ENCODE data around the gene ESRRG.

The ESRRG gene

GRCh38 chr1:216651826-216652418, 71.3 kb downstream of the ESRRG start:
- Mint-ChIP-seq H3K36me3 (ENCODE audit: insufficient read depth) (no peaks in the 10 kb centered on the region), H3K4me1 (no peaks in the 10 kb centered on the region), H3K27me3 (no peaks in the 10 kb centered on the region), H3K4me3 (no peak overlapping the region), H3K9me3 (peaks cover 14% of the 10 kb centered on the region), H3K27ac (ENCODE audit: low read depth) (no peak overlapping the region)
- no peak for ATAC-seq (replicated peaks; ENCODE audit: extremely low read depth, poor library complexity, severe bottlenecking)
- DNase-seq (ENCODE audit: low spot score in 2 of 2): no peak

DNA sequence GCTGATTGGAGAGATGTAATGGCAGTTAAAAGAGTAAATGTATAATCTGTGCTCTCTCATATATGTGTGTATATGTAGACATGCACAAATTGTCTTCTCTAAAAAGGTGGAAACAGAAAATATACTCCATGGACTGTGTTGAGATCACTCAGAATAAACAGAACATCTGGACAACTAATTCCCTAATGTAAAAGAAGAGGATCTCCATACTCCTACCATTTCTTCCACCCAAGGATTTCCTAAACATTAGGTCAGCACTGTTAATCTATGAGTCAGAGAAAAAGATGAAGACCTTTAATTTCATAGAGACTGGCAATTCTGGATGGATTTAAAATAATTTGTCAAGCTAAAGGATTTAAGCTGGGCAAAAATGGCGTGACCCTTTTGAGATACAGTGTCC, 80.1 kb downstream of the ESRRG start:
- no peaks in the 10 kb centered on the region for H3K4me1 Mint-ChIP-seq
- no peaks in the 10 kb centered on the region for H3K36me3 Mint-ChIP-seq (ENCODE audit: insufficient read depth)
- DNase-seq (ENCODE audit: low spot score in 2 of 2) (no peak), ATAC-seq (replicated peaks; ENCODE audit: extremely low read depth, poor library complexity, severe bottlenecking) (no peak)
- H3K27me3 Mint-ChIP-seq: no peaks in the 10 kb centered on the region
- no peak overlapping the region for H3K27ac Mint-ChIP-seq (ENCODE audit: low read depth)
- H3K4me3 Mint-ChIP-seq: no peak overlapping the region
- H3K9me3 Mint-ChIP-seq: peaks cover 16% of the 10 kb centered on the region

GRCh38 chr1:216641669-216642460, 81.4 kb downstream of the ESRRG start:
- no peak for ATAC-seq (replicated peaks; ENCODE audit: extremely low read depth, poor library complexity, severe bottlenecking)
- no peaks in the 10 kb centered on the region for H3K4me1 Mint-ChIP-seq

DNA sequence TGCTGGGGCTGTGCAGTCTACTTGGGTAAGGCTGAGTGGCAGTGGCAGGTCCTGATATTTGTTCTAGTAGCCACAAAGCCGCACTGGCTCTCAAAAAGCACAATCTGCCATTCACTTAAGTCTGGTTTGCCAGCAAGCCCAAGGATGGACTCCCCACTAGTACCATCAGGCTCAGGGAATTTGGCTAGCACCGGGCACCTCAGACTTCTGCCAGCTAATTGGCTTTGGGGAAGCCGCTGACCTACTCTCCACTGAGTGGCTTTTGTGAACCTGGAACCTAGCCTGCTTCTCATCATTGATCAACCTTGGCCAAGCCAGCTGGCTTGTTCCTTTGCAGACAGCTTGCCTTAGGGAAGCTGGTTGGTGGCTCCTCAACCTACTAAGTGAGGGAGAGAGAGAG, 83.1 kb downstream of the ESRRG start:
- peaks cover 3% of the 10 kb centered on the region for H3K9me3 Mint-ChIP-seq
- H3K4me3 Mint-ChIP-seq: no peak overlapping the region
- H3K4me1 Mint-ChIP-seq: no peaks in the 10 kb centered on the region
- DNase-seq (ENCODE audit: low spot score in 2 of 2) (no peak), ATAC-seq (replicated peaks; ENCODE audit: extremely low read depth, poor library complexity, severe bottlenecking) (no peak)
- H3K27me3 Mint-ChIP-seq: no peaks in the 10 kb centered on the region
- no peak overlapping the region for H3K27ac Mint-ChIP-seq (ENCODE audit: low read depth)
- H3K36me3 Mint-ChIP-seq (ENCODE audit: insufficient read depth): no peaks in the 10 kb centered on the region

More at GRCh38 chr1:216641669-216642460, 81.4 kb downstream of the ESRRG start:
- H3K27ac Mint-ChIP-seq (ENCODE audit: low read depth): no peak overlapping the region
- no peak overlapping the region for H3K4me3 Mint-ChIP-seq
- H3K27me3 Mint-ChIP-seq: no peaks in the 10 kb centered on the region
- H3K9me3 Mint-ChIP-seq: peaks cover 15% of the 10 kb centered on the region
- no peaks in the 10 kb centered on the region for H3K36me3 Mint-ChIP-seq (ENCODE audit: insufficient read depth)
- no peak for DNase-seq (ENCODE audit: low spot score in 2 of 2)

DNA sequence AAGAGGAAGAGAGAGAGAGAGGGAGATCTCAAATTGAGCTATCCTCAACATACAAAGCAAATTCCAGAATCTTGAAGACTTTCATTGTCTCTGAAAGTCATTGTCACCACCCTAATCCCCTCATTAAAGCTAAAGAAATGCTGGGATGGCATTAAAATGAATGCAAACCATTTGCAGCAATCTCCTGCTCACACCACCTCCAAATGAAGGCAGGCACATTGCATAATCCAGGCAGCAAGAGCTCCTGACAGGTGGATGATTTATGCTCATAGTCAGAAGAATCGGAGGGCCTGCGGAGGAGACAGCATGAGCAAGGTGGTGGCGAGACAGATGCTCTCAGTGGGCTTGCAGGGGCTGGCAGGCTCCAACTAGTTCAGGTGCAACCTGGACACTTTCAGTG, 90.2 kb downstream of the ESRRG start:
- no peak for DNase-seq (ENCODE audit: low spot score in 2 of 2)
- no peaks in the 10 kb centered on the region for H3K27me3 Mint-ChIP-seq
- ATAC-seq (replicated peaks; ENCODE audit: extremely low read depth, poor library complexity, severe bottlenecking): no peak
- H3K4me1 Mint-ChIP-seq: no peaks in the 10 kb centered on the region
- H3K9me3 Mint-ChIP-seq: peaks cover 11% of the 10 kb centered on the region
- no peak overlapping the region for H3K27ac Mint-ChIP-seq (ENCODE audit: low read depth)
- no peak overlapping the region for H3K4me3 Mint-ChIP-seq
- no peaks in the 10 kb centered on the region for H3K36me3 Mint-ChIP-seq (ENCODE audit: insufficient read depth)

DNA sequence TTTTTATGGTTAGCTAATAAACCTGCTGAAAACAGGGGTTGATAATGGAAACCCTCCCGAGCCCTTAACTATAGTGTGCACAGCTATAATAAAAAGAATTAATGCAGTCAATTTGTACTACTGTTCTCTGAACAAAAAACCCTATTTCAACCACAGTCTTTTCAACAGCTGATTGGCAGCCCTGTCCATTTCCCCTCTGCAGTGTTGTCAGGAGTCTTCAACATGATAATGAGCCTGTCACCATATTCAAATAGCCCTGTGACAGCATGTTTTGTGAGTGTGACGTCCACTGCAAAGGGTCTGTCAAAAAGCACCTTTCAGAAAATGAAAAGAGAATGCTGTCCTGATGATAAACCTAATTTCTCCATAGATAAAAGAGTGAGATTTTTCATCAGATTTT, 92.7 kb downstream of the ESRRG start:
- H3K4me1 Mint-ChIP-seq: no peaks in the 10 kb centered on the region
- H3K9me3 Mint-ChIP-seq: peaks cover 11% of the 10 kb centered on the region
- H3K4me3 Mint-ChIP-seq: no peak overlapping the region
- H3K27me3 Mint-ChIP-seq: no peaks in the 10 kb centered on the region
- ATAC-seq (replicated peaks; ENCODE audit: extremely low read depth, poor library complexity, severe bottlenecking) (no peak), DNase-seq (ENCODE audit: low spot score in 2 of 2) (no peak)
- H3K27ac Mint-ChIP-seq (ENCODE audit: low read depth): no peak overlapping the region
- no peaks in the 10 kb centered on the region for H3K36me3 Mint-ChIP-seq (ENCODE audit: insufficient read depth)

DNA sequence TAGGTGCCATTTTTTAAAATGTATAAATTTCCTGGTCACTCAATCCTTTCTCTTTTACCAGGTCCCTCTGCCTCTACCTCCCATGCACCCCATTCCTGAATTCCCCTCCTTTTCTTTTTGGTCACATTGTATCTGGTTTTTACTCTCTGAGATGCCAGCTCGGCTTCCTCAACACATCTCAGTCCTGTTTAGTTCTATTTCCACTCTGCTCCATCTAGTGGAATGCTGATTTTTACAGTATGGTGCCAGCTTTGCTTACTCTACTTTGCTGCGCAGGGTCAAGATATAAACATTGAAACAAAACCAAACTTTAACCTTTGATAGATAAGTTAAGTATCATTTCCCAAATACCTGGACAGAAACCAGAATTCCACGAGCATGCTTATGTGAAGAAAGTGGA, 96.0 kb downstream of the ESRRG start:
- no peaks in the 10 kb centered on the region for H3K36me3 Mint-ChIP-seq (ENCODE audit: insufficient read depth)
- ATAC-seq (replicated peaks; ENCODE audit: extremely low read depth, poor library complexity, severe bottlenecking): no peak
- peaks cover 6% of the 10 kb centered on the region for H3K9me3 Mint-ChIP-seq
- H3K27me3 Mint-ChIP-seq: no peaks in the 10 kb centered on the region
- no peak overlapping the region for H3K27ac Mint-ChIP-seq (ENCODE audit: low read depth)
- no peak overlapping the region for H3K4me3 Mint-ChIP-seq
- no peaks in the 10 kb centered on the region for H3K4me1 Mint-ChIP-seq
- DNase-seq (ENCODE audit: low spot score in 2 of 2): no peak

GRCh38 chr1:216626394-216627067, 96.7 kb downstream of the ESRRG start:
- no peak overlapping the region for H3K27ac Mint-ChIP-seq (ENCODE audit: low read depth)
- H3K9me3 Mint-ChIP-seq: peaks cover 11% of the 10 kb centered on the region
- H3K36me3 Mint-ChIP-seq (ENCODE audit: insufficient read depth): no peaks in the 10 kb centered on the region
- no peaks in the 10 kb centered on the region for H3K4me1 Mint-ChIP-seq
- no peak for DNase-seq (ENCODE audit: low spot score in 2 of 2)
- no peaks in the 10 kb centered on the region for H3K27me3 Mint-ChIP-seq
- no peak for ATAC-seq (replicated peaks; ENCODE audit: extremely low read depth, poor library complexity, severe bottlenecking)
- H3K4me3 Mint-ChIP-seq: no peak overlapping the region

GRCh38 chr1:216621536-216621935, 101.7 kb downstream of the ESRRG start:
- DNase-seq (ENCODE audit: low spot score in 2 of 2) (no peak), ATAC-seq (replicated peaks; ENCODE audit: extremely low read depth, poor library complexity, severe bottlenecking) (no peak)
- no peak overlapping the region for H3K4me3 Mint-ChIP-seq
- H3K36me3 Mint-ChIP-seq (ENCODE audit: insufficient read depth): no peaks in the 10 kb centered on the region
- H3K27ac Mint-ChIP-seq (ENCODE audit: low read depth): no peak overlapping the region
- peaks cover 7% of the 10 kb centered on the region for H3K9me3 Mint-ChIP-seq
- no peaks in the 10 kb centered on the region for H3K4me1 Mint-ChIP-seq
- no peaks in the 10 kb centered on the region for H3K27me3 Mint-ChIP-seq

- peaks cover 11% of the 10 kb centered on the region for H3K9me3 Mint-ChIP-seq
- no peak for DNase-seq (ENCODE audit: low spot score in 2 of 2)
- no peaks in the 10 kb centered on the region for H3K27me3 Mint-ChIP-seq
- no peaks in the 10 kb centered on the region for H3K36me3 Mint-ChIP-seq (ENCODE audit: insufficient read depth)
- no peak for ATAC-seq (replicated peaks; ENCODE audit: extremely low read depth, poor library complexity, severe bottlenecking)
- no peak overlapping the region for H3K27ac Mint-ChIP-seq (ENCODE audit: low read depth)
- H3K4me1 Mint-ChIP-seq: no peaks in the 10 kb centered on the region
- H3K4me3 Mint-ChIP-seq: no peak overlapping the region
Measured at GRCh38 chr1:216617081-216617875, 106.0 kb downstream of the ESRRG start.

- no peaks in the 10 kb centered on the region for H3K27me3 Mint-ChIP-seq
Measured at GRCh38 chr1:216616425-216616824, 106.8 kb downstream of the ESRRG start.

More at GRCh38 chr1:216616425-216616824, 106.8 kb downstream of the ESRRG start:
- no peak for DNase-seq (ENCODE audit: low spot score in 2 of 2)
- Mint-ChIP-seq H3K9me3 (peaks cover 13% of the 10 kb centered on the region), H3K27ac (ENCODE audit: low read depth) (no peak overlapping the region), H3K36me3 (ENCODE audit: insufficient read depth) (no peaks in the 10 kb centered on the region), H3K4me1 (no peaks in the 10 kb centered on the region), H3K4me3 (no peak overlapping the region)
- no peak for ATAC-seq (replicated peaks; ENCODE audit: extremely low read depth, poor library complexity, severe bottlenecking)

All from central memory CD8-positive, alpha-beta T cell (primary cell).